Measurements from ENCODE around the gene IFIT2. TPM values are rescaled to one million over a fixed set of nuclear protein-coding genes. Genes with fewer than 3 reads are reported as not detected.

Gene IFIT2
- total RNA-seq, 1 experiment from 2014 or later: 0.75 TPM

DNA sequence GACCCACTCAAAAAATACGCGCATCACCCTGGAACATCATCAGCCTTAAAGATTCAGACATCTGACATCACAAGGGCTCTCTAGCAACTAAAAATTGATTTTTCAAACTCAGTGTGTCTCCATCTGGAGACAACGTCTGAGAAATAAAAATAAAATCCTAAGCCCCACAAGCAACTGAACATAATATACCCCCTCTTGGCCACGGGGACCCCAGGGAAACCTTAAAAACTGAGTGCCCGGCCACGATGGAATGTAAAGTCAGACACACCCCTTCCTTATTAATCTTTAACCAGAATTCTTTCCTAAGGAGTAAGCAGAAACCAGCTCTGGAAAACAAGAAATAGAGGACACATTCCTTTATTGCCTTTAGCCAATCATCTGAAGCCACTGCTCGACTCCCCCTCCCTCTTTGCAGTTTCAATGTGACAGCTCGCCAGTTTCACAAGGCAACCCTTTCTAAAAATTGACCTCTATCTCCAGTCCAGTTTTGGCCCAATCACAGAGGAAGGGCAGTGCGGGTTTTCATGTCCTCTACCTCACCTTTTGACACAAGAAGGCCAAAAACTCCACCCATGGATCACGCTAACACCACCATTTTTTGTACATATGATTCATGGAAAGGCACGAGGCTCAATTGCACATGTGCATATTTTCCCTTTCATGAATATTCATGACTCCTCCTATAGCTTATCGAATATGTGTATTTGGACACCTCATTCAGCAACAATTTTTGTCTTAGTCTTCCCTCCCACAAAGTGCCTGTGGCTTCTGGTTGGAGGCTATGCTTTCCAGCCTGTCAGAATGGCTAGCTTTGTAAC lies 50.1 kb downstream of the IFIT2 start:
- H3K4me3 ChIP-seq (ENCODE audit: low read length): no peak overlapping the region

DNA sequence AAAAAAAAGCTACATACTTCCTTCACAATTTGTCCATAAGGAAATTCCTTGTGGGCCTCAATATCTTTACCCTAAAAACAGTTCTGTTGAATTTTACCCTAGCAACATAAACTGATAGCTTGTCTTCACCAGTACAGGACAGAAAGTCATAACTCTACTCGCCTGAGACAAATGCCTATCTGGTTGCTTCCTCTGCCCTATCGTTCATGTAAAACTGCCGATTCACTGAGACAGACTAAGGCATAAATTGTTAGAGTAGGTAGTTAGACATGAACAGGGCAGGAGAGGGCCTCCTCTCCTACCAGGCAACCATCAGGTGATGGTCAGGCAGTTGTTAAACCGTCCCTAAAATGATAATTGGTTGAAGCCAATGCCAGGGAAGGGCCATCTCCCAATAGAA lies 51.0 kb downstream of the IFIT2 start:
- Histone ChIP-seq H2AFZ (ENCODE audit: low read length) (no peak overlapping the region), H3K4me3 (ENCODE audit: low read length) (no peak overlapping the region), H3K4me2 (ENCODE audit: low read depth, low read length, poor library complexity, severe bottlenecking) (no peak overlapping the region), H3K79me2 (ENCODE audit: low read length) (no peaks in the 10 kb centered on the region), H3K9me3 (ENCODE audit: low read length) (no peaks in the 10 kb centered on the region), H4K20me1 (ENCODE audit: insufficient read depth, low read depth, low read length) (no peaks in the 10 kb centered on the region), H3K36me3 (ENCODE audit: insufficient read depth, low read length) (no peaks in the 10 kb centered on the region), H3K9ac (ENCODE audit: low read length) (no peak overlapping the region), H3K9me2 (replicated peaks; ENCODE audit: insufficient read depth, low read length) (no peaks in the 10 kb centered on the region), H3K27ac (ENCODE audit: low read length) (no peak overlapping the region), H3K27me3 (ENCODE audit: low read length) (no peaks in the 10 kb centered on the region), H3K4me1 (ENCODE audit: low read length) (no peaks in the 10 kb centered on the region)
- no peak for DNase-seq

More for the DNA sequence above, 50.1 kb downstream of the IFIT2 start:
- no peaks in the 10 kb centered on the region for H3K36me3 ChIP-seq (ENCODE audit: insufficient read depth, low read length)
- H3K4me2 ChIP-seq (ENCODE audit: low read depth, low read length, poor library complexity, severe bottlenecking): no peak overlapping the region
- H2AFZ ChIP-seq (ENCODE audit: low read length): no peak overlapping the region
- no peak for DNase-seq
- no peaks in the 10 kb centered on the region for H3K27me3 ChIP-seq (ENCODE audit: low read length)
- H3K9ac ChIP-seq (ENCODE audit: low read length): no peak overlapping the region
- H3K27ac ChIP-seq (ENCODE audit: low read length): no peak overlapping the region
- no peaks in the 10 kb centered on the region for H3K4me1 ChIP-seq (ENCODE audit: low read length)
- no peaks in the 10 kb centered on the region for H4K20me1 ChIP-seq (ENCODE audit: insufficient read depth, low read depth, low read length)
- H3K9me2 ChIP-seq (replicated peaks; ENCODE audit: insufficient read depth, low read length): no peaks in the 10 kb centered on the region
- no peaks in the 10 kb centered on the region for H3K9me3 ChIP-seq (ENCODE audit: low read length)
- H3K79me2 ChIP-seq (ENCODE audit: low read length): no peaks in the 10 kb centered on the region

DNA sequence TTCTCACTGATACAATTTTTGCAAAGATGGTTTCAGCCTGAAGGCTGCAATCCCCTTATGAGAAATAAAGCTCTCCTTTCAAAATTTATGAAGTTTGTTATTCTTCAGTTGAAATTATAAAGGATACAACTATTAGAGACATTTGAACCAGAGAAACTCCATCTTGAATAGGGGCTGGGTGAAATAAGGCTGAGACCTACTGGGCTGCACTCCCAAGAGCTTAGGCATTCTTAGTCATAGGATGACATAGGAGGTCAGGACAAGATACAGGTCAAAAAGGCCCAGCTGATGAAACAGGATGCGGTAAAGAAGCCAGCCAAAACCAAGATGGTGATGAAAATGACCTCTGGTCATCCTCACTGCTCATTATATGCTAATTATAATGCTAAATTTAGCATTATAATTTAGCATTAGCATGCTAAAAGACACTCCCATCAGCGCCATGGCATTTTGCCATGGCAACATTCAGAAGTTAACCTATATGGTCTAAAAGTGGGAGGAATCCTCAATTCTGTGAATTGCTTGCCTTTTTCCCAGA lies 53.6 kb downstream of the IFIT2 start:
- Histone ChIP-seq H3K4me2 (ENCODE audit: low read depth, low read length, poor library complexity, severe bottlenecking) (no peak overlapping the region), H3K9me3 (ENCODE audit: low read length) (no peaks in the 10 kb centered on the region), H4K20me1 (ENCODE audit: insufficient read depth, low read depth, low read length) (no peaks in the 10 kb centered on the region), H3K9me2 (replicated peaks; ENCODE audit: insufficient read depth, low read length) (no peaks in the 10 kb centered on the region), H3K79me2 (ENCODE audit: low read length) (no peaks in the 10 kb centered on the region), H3K9ac (ENCODE audit: low read length) (no peak overlapping the region), H3K27me3 (ENCODE audit: low read length) (no peaks in the 10 kb centered on the region), H3K36me3 (ENCODE audit: insufficient read depth, low read length) (no peaks in the 10 kb centered on the region), H2AFZ (ENCODE audit: low read length) (no peak overlapping the region), H3K27ac (ENCODE audit: low read length) (no peak overlapping the region), H3K4me1 (ENCODE audit: low read length) (no peaks in the 10 kb centered on the region), H3K4me3 (ENCODE audit: low read length) (no peak overlapping the region)
- no peak for DNase-seq

DNA sequence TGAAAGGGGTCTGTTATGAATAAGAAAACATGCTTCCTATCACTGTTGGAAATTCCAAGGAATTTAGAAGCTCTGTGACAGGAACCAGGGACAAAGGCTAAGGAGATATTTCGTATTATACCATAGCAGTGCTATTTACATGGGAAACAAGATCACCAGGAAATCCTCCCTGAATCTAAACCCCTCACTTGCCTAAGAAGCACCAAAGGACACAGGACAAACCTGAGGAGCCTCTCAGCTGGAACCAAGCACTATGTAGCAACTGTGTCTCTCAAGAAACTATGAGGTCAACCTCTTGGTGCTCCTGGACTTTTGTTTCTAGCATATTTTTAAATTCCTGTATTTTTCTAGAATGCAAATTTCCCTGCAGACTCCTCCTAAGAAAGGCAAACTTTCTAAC lies 55.2 kb downstream of the IFIT2 start:
- no peaks in the 10 kb centered on the region for H3K36me3 ChIP-seq (ENCODE audit: insufficient read depth, low read length)
- no peak overlapping the region for H3K9ac ChIP-seq (ENCODE audit: low read length)
- no peaks in the 10 kb centered on the region for H3K4me1 ChIP-seq (ENCODE audit: low read length)
- H3K9me3 ChIP-seq (ENCODE audit: low read length): no peaks in the 10 kb centered on the region
- H3K79me2 ChIP-seq (ENCODE audit: low read length): no peaks in the 10 kb centered on the region
- H2AFZ ChIP-seq (ENCODE audit: low read length): no peak overlapping the region
- no peaks in the 10 kb centered on the region for H3K9me2 ChIP-seq (replicated peaks; ENCODE audit: insufficient read depth, low read length)
- H4K20me1 ChIP-seq (ENCODE audit: insufficient read depth, low read depth, low read length): no peaks in the 10 kb centered on the region
- H3K4me3 ChIP-seq (ENCODE audit: low read length): no peak overlapping the region
- H3K4me2 ChIP-seq (ENCODE audit: low read depth, low read length, poor library complexity, severe bottlenecking): no peak overlapping the region
- H3K27me3 ChIP-seq (ENCODE audit: low read length): no peaks in the 10 kb centered on the region
- no peak for DNase-seq
- H3K27ac ChIP-seq (ENCODE audit: low read length): no peak overlapping the region

DNA sequence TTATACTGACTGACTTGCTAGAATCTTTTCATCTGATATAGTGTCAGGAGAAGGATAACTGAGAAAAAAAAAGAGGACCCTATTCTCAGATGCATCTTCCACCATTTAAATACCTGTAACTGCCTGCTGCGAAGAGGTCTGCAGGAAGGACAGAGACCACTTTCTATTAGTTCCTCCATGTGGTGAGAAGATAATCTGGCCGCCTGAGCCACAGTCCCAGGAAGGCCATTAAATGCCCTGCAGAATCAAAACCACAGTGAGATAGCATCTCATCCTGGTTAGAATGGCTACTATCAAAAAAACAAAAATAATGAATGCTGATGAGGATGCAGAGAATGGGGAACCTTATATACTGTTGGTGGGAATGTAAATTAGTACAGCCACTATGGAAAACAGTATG lies 56.1 kb downstream of the IFIT2 start:
- H3K4me3 ChIP-seq (ENCODE audit: low read length): no peak overlapping the region
- no peaks in the 10 kb centered on the region for H4K20me1 ChIP-seq (ENCODE audit: insufficient read depth, low read depth, low read length)
- H3K79me2 ChIP-seq (ENCODE audit: low read length): no peaks in the 10 kb centered on the region
- no peak for DNase-seq
- no peaks in the 10 kb centered on the region for H3K36me3 ChIP-seq (ENCODE audit: insufficient read depth, low read length)
- H2AFZ ChIP-seq (ENCODE audit: low read length): no peak overlapping the region
- no peaks in the 10 kb centered on the region for H3K27me3 ChIP-seq (ENCODE audit: low read length)
- H3K9ac ChIP-seq (ENCODE audit: low read length): no peak overlapping the region
- H3K9me2 ChIP-seq (replicated peaks; ENCODE audit: insufficient read depth, low read length): no peaks in the 10 kb centered on the region
- no peaks in the 10 kb centered on the region for H3K9me3 ChIP-seq (ENCODE audit: low read length)
- H3K4me1 ChIP-seq (ENCODE audit: low read length): no peaks in the 10 kb centered on the region
- H3K27ac ChIP-seq (ENCODE audit: low read length): no peak overlapping the region
- H3K4me2 ChIP-seq (ENCODE audit: low read depth, low read length, poor library complexity, severe bottlenecking): no peak overlapping the region

Other genes with a start within 250 kb of the IFIT2 start
- gene CH25H, start 94.7 kb upstream of the IFIT2 start, total RNA-seq (2014; rRNA removed; shearing (Covaris generic); ENCODE audit: low replicate concordance): not detected in 2 replicates
- gene LIPA, start 50.3 kb upstream of the IFIT2 start, total RNA-seq (2014; rRNA removed; shearing (Covaris generic); ENCODE audit: low replicate concordance): 14.5 and 20.9 TPM in 2 replicates
- 1.0 and 1.4 TPM in 2 replicates for gene IFIT3, start 26.0 kb downstream of the IFIT2 start, total RNA-seq (2014; rRNA removed; shearing (Covaris generic); ENCODE audit: low replicate concordance)
- gene IFIT1B, start 76.0 kb downstream of the IFIT2 start, total RNA-seq (2014; rRNA removed; shearing (Covaris generic); ENCODE audit: low replicate concordance): 0.78 TPM in 1 of 2 replicates, not detected in the other
- gene IFIT1, start 90.6 kb downstream of the IFIT2 start, total RNA-seq (2014; rRNA removed; shearing (Covaris generic); ENCODE audit: low replicate concordance): 0.18 and 0.30 TPM in 2 replicates
- gene IFIT5, start 112.5 kb downstream of the IFIT2 start, total RNA-seq (2014; rRNA removed; shearing (Covaris generic); ENCODE audit: low replicate concordance): 0.29 and 0.30 TPM in 2 replicates
- gene SLC16A12, start 233.5 kb downstream of the IFIT2 start, total RNA-seq (2014; rRNA removed; shearing (Covaris generic); ENCODE audit: low replicate concordance): not detected in 2 replicates

Data from Karpas-422 (cell line).